Activated B cell treated with CpG ODN at 0.5 μM for 24 hours (primary cell): ENCODE results near the gene C3orf52. TPM values are rescaled to one million over a fixed set of nuclear protein-coding genes. Genes with fewer than 3 reads are reported as not detected.

Experiments used
- ATAC-seq: fragments of 200-7000 bp; cut with Tn5 transposase; one replicate; pipeline ENCODE4 v1.10.0; 2021; ENCODE audit warnings: low read depth, mild to moderate bottlenecking, moderate library complexity
- CTCF ChIA-PET: fragments of 350-600 bp; sonication (Branson Sonifier 250); formaldehyde crosslinking; loops from one replicate; lab custom pipeline; 2021; ENCODE audit warnings: antibody characterized with exemption; lab: Charles Lee
- POLR2A ChIA-PET: fragments of 350-600 bp; sonication (Branson Sonifier 250); formaldehyde crosslinking; loops from one replicate; lab custom pipeline; 2021; ENCODE audit warnings: antibody characterized with exemption; lab: Charles Lee
- DNase-seq: peaks from one replicate; pipeline ENCODE4 v3.0.0; 2022
- H3K27ac Mint-ChIP-seq: one replicate; pipeline ENCODE4 v1.8.0; 2020; ENCODE audit warnings: mixed read lengths
- H3K27me3 Mint-ChIP-seq: one replicate; pipeline ENCODE4 v1.8.0; 2021; ENCODE audit warnings: mixed read lengths
- H3K36me3 Mint-ChIP-seq: one replicate; pipeline ENCODE4 v1.8.0; 2021; ENCODE audit warnings: low read depth, mixed read lengths
- H3K4me1 Mint-ChIP-seq: one replicate; pipeline ENCODE4 v1.8.0; 2021; ENCODE audit warnings: mixed read lengths
- H3K4me3 Mint-ChIP-seq: one replicate; pipeline ENCODE4 v1.8.0; 2020; ENCODE audit warnings: mild to moderate bottlenecking, mixed read lengths
- H3K9me3 Mint-ChIP-seq: one replicate; pipeline ENCODE4 v1.8.0; 2020; ENCODE audit warnings: mixed read lengths
- CTCF ChIP-seq: fragments of 200-600 bp; IDR thresholded peaks from one replicate; pipeline ENCODE4 v1.8.0; 2022; ENCODE audit warnings: antibody characterized with exemption, mild to moderate bottlenecking
- intact Hi-C: fragments of 100-400 bp; cut with micrococcal nuclease; formaldehyde crosslinking; loops from one replicate; pipeline ENCODE4 v1.15.1; 2024
- total RNA-seq: library from RNA; stranded (reverse); gene quantifications from 2 replicates; pipeline ENCODE4 v1.2.3, GENCODE V29; 2022

C3orf52 gene
- total RNA-seq, 1 donor from 2014 or later, result 1.4 TPM

DNA sequence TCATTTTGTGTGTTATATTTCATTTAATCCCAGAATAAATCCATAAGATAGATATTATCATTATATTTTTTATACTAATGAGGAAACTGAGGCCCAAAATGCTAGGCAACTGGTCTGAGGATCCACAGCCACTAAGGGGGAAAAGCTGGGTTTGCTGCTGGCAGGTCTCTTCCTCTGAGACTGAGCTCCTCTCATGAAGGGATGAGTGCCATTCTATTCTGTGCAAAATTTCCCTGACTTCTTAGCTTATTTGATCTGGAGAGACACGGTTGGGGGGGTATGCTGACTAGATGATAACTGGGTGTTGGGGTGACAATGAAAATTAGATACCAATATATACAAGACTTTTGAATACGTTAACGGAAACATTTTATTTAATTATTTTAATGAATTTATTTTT lies 44.9 kb downstream of the C3orf52 start:
- Mint-ChIP-seq H3K4me1 (peaks cover 94% of the 10 kb centered on the region), H3K27me3 (no peaks in the 10 kb centered on the region), H3K27ac (peak overlapping the region; percentile 70), H3K36me3 (peaks cover 14% of the 10 kb centered on the region), H3K9me3 (no peaks in the 10 kb centered on the region), H3K4me3 (peak overlapping the region; percentile 55)
- DNase-seq, result no peak
- ChIA-PET POLR2A (interaction anchor here (1.1 to 1.7 kb wide), 3 partner anchors 11 to 16 kb away, joined by 5 to 6 read pairs (median 6); no protein-coding TSS in a partner anchor), CTCF (interaction anchor here (1.0 to 1.9 kb wide), 4 partner anchors 13 to 389 kb away, joined by 3 to 5 read pairs (median 3); no protein-coding TSS in a partner anchor)
- intact Hi-C loops, result no loop called here
- no peak for ATAC-seq
- no peak for TF ChIP-seq CTCF

DNA sequence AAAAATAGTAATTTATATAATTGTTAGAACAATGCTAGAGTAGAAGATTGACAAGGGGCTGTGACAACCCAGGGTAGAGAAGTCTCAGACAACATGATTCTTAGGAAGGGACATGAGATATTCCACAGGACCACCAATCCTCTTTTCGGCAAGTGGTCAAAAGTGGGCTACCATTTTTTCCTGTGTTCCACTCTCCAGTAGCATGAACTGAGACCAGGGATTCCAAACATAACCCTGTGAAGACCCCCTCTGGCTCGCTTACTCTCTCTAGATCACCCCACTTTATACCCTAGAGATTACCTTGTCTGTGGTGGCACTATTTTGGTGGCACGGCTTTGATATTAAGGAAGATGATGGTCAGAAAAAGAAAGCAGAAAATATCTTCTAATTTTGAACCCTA lies 45.9 kb downstream of the C3orf52 start:
- H3K9me3 Mint-ChIP-seq, result no peaks in the 10 kb centered on the region
- H3K27ac Mint-ChIP-seq, result peak overlapping the region; percentile 96
- H3K36me3 Mint-ChIP-seq, result peaks cover 4% of the 10 kb centered on the region
- no peaks in the 10 kb centered on the region for H3K27me3 Mint-ChIP-seq
- POLR2A ChIA-PET, result interaction anchor here (0.6 to 2.6 kb wide), 8 partner anchors 12 to 366 kb away, joined by 4 to 22 read pairs (median 6); no protein-coding TSS in a partner anchor
- TF ChIP-seq CTCF, result no peak
- intact Hi-C loops, result no loop called here
- peaks cover 94% of the 10 kb centered on the region for H3K4me1 Mint-ChIP-seq
- DNase-seq (no peak), ATAC-seq (no peak)
- CTCF ChIA-PET, result interaction anchor here (1.1 to 1.9 kb wide), 3 partner anchors 9 to 21 kb away, joined by 3 to 5 read pairs (median 4); no protein-coding TSS in a partner anchor
- peak overlapping the region; percentile 91 for H3K4me3 Mint-ChIP-seq

- Mint-ChIP-seq H3K27ac (peak overlapping the region; percentile 96), H3K9me3 (no peaks in the 10 kb centered on the region), H3K4me1 (peaks cover 94% of the 10 kb centered on the region), H3K4me3 (peak overlapping the region; percentile 91), H3K27me3 (no peaks in the 10 kb centered on the region), H3K36me3 (peaks cover 4% of the 10 kb centered on the region)
- CTCF ChIA-PET, result interaction anchor here (0.7 to 1.9 kb wide), 8 partner anchors 9 to 398 kb away, joined by 3 to 9 read pairs (median 4); no protein-coding TSS in a partner anchor
- DNase-seq (no peak), ATAC-seq (no peak)
- POLR2A ChIA-PET, result interaction anchor here (0.7 to 2.6 kb wide), 9 partner anchors 12 to 366 kb away, joined by 3 to 22 read pairs (median 6); no protein-coding TSS in a partner anchor
- intact Hi-C loops, result no loop called here
- no peak for TF ChIP-seq CTCF
Observed at GRCh38 chr3:112132554-112132953, 46.4 kb downstream of the C3orf52 start.

DNA sequence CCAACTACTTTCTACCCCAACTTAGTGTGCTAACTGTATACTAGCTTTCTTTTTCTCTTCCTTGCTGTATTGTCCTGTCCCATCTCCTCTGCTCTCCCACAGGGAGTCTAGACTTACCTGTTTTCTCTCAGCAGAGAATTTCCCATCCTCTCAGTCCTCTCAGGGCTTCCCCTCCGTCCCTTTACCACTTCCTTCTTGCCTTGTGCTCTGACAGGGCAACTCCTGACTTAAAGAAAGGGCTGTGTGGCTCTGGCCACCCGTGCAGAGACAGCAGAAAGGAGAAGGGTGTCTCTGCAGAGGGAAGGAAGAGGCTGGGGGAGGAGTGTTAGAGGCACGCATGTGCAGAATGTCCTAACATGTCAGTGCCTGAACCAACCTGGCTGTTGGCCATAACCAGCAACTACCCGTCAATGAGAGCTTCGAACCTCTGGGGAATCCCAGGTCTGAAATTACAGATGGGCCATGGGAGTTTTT lies 46.8 kb downstream of the C3orf52 start, which contains the start of gene GCSAM:
Gene GCSAM, minus strand, starts transcription at position 274 of the 474 bp plus-strand sequence. Its CDS starts 128 bp downstream, at position 146.
- ATAC-seq (peak; percentile 80), DNase-seq (peak; percentile 60)
- Mint-ChIP-seq H3K9me3 (no peaks in the 10 kb centered on the region), H3K4me3 (peak within 1 kb of the TSS; percentile 91), H3K27ac (peak within 1 kb of the TSS; percentile 96), H3K36me3 (peaks cover 4% of the 10 kb centered on the region), H3K4me1 (peaks cover 94% of the 10 kb centered on the region), H3K27me3 (no peaks in the 10 kb centered on the region)
- CTCF ChIA-PET, result interaction anchor here (0.7 to 1.7 kb wide), 7 partner anchors 10 to 398 kb away, joined by 3 to 9 read pairs (median 3); no protein-coding TSS in a partner anchor
- no peak for TF ChIP-seq CTCF
- POLR2A ChIA-PET, result interaction anchor here (0.7 to 2.6 kb wide), 11 partner anchors 13 to 365 kb away, joined by 3 to 22 read pairs (median 4); no protein-coding TSS in a partner anchor
- intact Hi-C loops, result loop anchor here (1.0 kb wide), 1 partner anchor 21 kb away; no protein-coding TSS in a partner anchor
